GM23248 (cell line): Measurements from ENCODE around the gene ADIRF. TPM values are rescaled to one million over a fixed set of nuclear protein-coding genes. Genes with fewer than 3 reads are reported as not detected.

ENCODE experiments used
- DNase-seq: peaks from one replicate; pipeline ENCODE4 v3.0.0-alpha.2; 2015
- H2AFZ ChIP-seq: fragments of 200-600 bp; sonication (generic); 2 replicates; pipeline ENCODE4 v1.6.1; 2016; ENCODE audit warnings: antibody characterized with exemption
- H3F3A ChIP-seq: fragments of 200-600 bp; sonication (generic); 2 replicates; pipeline ENCODE4 v1.6.1; 2016; ENCODE audit warnings: mild to moderate bottlenecking, antibody characterized with exemption, mixed run types; ENCODE audit not compliant: insufficient read depth
- H3K27ac ChIP-seq: fragments of 200-600 bp; sonication (generic); 2 replicates; pipeline ENCODE4 v1.5.1; 2016; ENCODE audit warnings: mild to moderate bottlenecking
- H3K27me3 ChIP-seq: fragments of 200-600 bp; sonication (generic); replicated peaks from 2 replicates; pipeline ENCODE4 v1.6.1; 2016; ENCODE audit warnings: mild to moderate bottlenecking; ENCODE audit not compliant: insufficient read depth
- H3K36me3 ChIP-seq: fragments of 200-600 bp; sonication (generic); 2 replicates; pipeline ENCODE4 v1.6.1; 2016; ENCODE audit warnings: low read depth, mild to moderate bottlenecking
- H3K4me1 ChIP-seq: fragments of 200-600 bp; sonication (generic); 2 replicates; pipeline ENCODE4 v1.6.1; 2016; ENCODE audit warnings: mild to moderate bottlenecking; ENCODE audit not compliant: insufficient read depth
- H3K4me2 ChIP-seq: fragments of 200-600 bp; sonication (generic); one replicate; pipeline ENCODE4 v1.6.1; 2016; ENCODE audit warnings: mild to moderate bottlenecking; ENCODE audit not compliant: unreplicated experiment
- H3K4me3 ChIP-seq: fragments of 200-600 bp; sonication (generic); 2 replicates; pipeline ENCODE4 v1.5.1; 2016; ENCODE audit warnings: mild to moderate bottlenecking
- H3K79me2 ChIP-seq: fragments of 200-600 bp; sonication (generic); 2 replicates; pipeline ENCODE4 v1.6.1; 2016; ENCODE audit warnings: mild to moderate bottlenecking; ENCODE audit not compliant: insufficient read depth
- H3K9ac ChIP-seq: fragments of 200-600 bp; sonication (generic); 2 replicates; pipeline ENCODE4 v1.6.1; 2016; ENCODE audit warnings: mild to moderate bottlenecking
- H3K9me2 ChIP-seq: fragments of 200-600 bp; sonication (generic); 2 replicates; pipeline ENCODE4 v1.6.1; 2016; ENCODE audit warnings: mixed run types, mild to moderate bottlenecking, moderate library complexity; ENCODE audit not compliant: insufficient read depth
- H3K9me3 ChIP-seq: fragments of 200-600 bp; sonication (generic); one replicate; pipeline ENCODE4 v1.6.1; 2017; ENCODE audit warnings: low read depth
- H4K20me1 ChIP-seq: fragments of 200-600 bp; sonication (generic); 2 replicates; pipeline ENCODE4 v1.6.0; 2016; ENCODE audit not compliant: insufficient read depth
- EZH2 ChIP-seq: fragments of 200-600 bp; sonication (generic); IDR thresholded peaks from 2 replicates; pipeline ENCODE4 v1.6.1; 2018; ENCODE audit warnings: antibody characterized with exemption, mild to moderate bottlenecking; ENCODE audit not compliant: insufficient read depth, poor library complexity, severe bottlenecking
- EZH2phosphoT487 ChIP-seq: fragments of 200-600 bp; sonication (generic); IDR thresholded peaks from 2 replicates; pipeline ENCODE4 v1.6.1; 2018; ENCODE audit warnings: antibody characterized with exemption, moderate library complexity, mild to moderate bottlenecking, low read depth; ENCODE audit not compliant: insufficient read depth
- WGBS, 2 experiments: methylation state at CpG; one replicate each; pipeline ENCODE4 v1.1.6; 2015 to 2017; ENCODE audit warnings: low lambda C conversion rate in 2 of 2, low coverage in 1 of 2; ENCODE audit errors: missing lambda C conversion rate in 2 of 2; 5-methylcytosine and 5-hydroxymethylcytosine counted together
- in situ Hi-C: fragments of 300-500 bp; cut with MboI; formaldehyde crosslinking; loops from 2 replicates; pipeline ENCODE4 v1.15.0; 2020
- polyA plus RNA-seq: library from polyadenylated mRNA; unstranded; fragments of >200 nt; fragmentation: Nextera tagmentation; extraction: Ambion mirVana; gene quantifications from 2 replicates; pipeline ENCODE4 v1.2.1, GENCODE V29; 2016
- total RNA-seq: library from RNA; depleted of rRNA; stranded (reverse); fragments of >200 nt; shearing (Covaris generic); gene quantifications from 2 replicates; pipeline ENCODE4 v1.2.3, GENCODE V29; 2014

The ADIRF gene
- total and polyA plus RNA-seq, 2 experiments from 2014 or later: 17.6 to 175 TPM

- TF ChIP-seq EZH2 (no peak), EZH2phosphoT487 (no peak)
- Histone ChIP-seq H3K36me3 (no peaks in the 10 kb centered on the region), H3K4me3 (no peak overlapping the region), H3K9me3 (no peaks in the 10 kb centered on the region), H3K9me2 (no peaks in the 10 kb centered on the region), H3K27ac (no peak overlapping the region), H3K4me2 (no peak overlapping the region), H3K9ac (no peak overlapping the region), H3F3A (no peaks in the 10 kb centered on the region), H3K27me3 (no peaks in the 10 kb centered on the region), H2AFZ (no peak overlapping the region), H3K79me2 (no peaks in the 10 kb centered on the region), H4K20me1 (no peaks in the 10 kb centered on the region), H3K4me1 (peaks cover 21% of the 10 kb centered on the region)
- WGBS, 2 experiments: 70 to 72% methylated on average over 12 of the region's 12 CpGs
- DNase-seq: peak; percentile 69
- in situ Hi-C loops: no loop called here
These were observed 6.7 kb upstream of the ADIRF start for GRCh38 chr10:86961481-86962091.

- WGBS, 2 experiments: 86 to 90% methylated on average over 7 of the region's 7 CpGs
- no peaks in the 10 kb centered on the region for H3K9me3 ChIP-seq
- no peak for DNase-seq
These were observed 5.9 kb upstream of the ADIRF start for GRCh38 chr10:86962136-86962980.

GRCh38 chr10:86962981-86963310, 5.3 kb upstream of the ADIRF start:
- Histone ChIP-seq H3K9ac (no peak overlapping the region), H3K4me3 (no peak overlapping the region), H3K4me1 (peaks cover 28% of the 10 kb centered on the region), H3K79me2 (peaks cover 8% of the 10 kb centered on the region), H3K27ac (no peak overlapping the region), H2AFZ (no peak overlapping the region), H4K20me1 (no peaks in the 10 kb centered on the region), H3K36me3 (no peaks in the 10 kb centered on the region), H3K4me2 (no peak overlapping the region), H3K27me3 (no peaks in the 10 kb centered on the region), H3K9me3 (no peaks in the 10 kb centered on the region), H3F3A (no peaks in the 10 kb centered on the region), H3K9me2 (no peaks in the 10 kb centered on the region)
- in situ Hi-C loops: no loop called here
- TF ChIP-seq EZH2: no peak
- no peak for TF ChIP-seq EZH2phosphoT487
- WGBS, 2 experiments: 95 to 96% methylated on average over 5 to 7 of the region's 7 CpGs
- no peak for DNase-seq

More at GRCh38 chr10:86962136-86962980, 5.9 kb upstream of the ADIRF start:
- no peak overlapping the region for H3K9ac ChIP-seq
- H3K4me3 ChIP-seq: no peak overlapping the region
- H3K27ac ChIP-seq: no peak overlapping the region
- in situ Hi-C loops: no loop called here
- peaks cover 23% of the 10 kb centered on the region for H3K4me1 ChIP-seq
- H2AFZ ChIP-seq: no peak overlapping the region
- no peak overlapping the region for H3K4me2 ChIP-seq
- no peaks in the 10 kb centered on the region for H3K9me2 ChIP-seq
- no peaks in the 10 kb centered on the region for H4K20me1 ChIP-seq
- TF ChIP-seq EZH2 (no peak), EZH2phosphoT487 (no peak)
- peaks cover 2% of the 10 kb centered on the region; the same call in 1 of the 2 replicates for H3K79me2 ChIP-seq
- no peaks in the 10 kb centered on the region for H3K27me3 ChIP-seq
- H3K36me3 ChIP-seq: no peaks in the 10 kb centered on the region
- H3F3A ChIP-seq: no peaks in the 10 kb centered on the region

- Histone ChIP-seq H3K27ac (no peak overlapping the region), H3F3A (no peaks in the 10 kb centered on the region), H3K9ac (no peak overlapping the region), H3K4me3 (no peak overlapping the region), H4K20me1 (no peaks in the 10 kb centered on the region), H3K36me3 (no peaks in the 10 kb centered on the region), H3K4me1 (peaks cover 29% of the 10 kb centered on the region), H3K4me2 (no peak overlapping the region), H3K27me3 (no peaks in the 10 kb centered on the region), H3K9me2 (no peaks in the 10 kb centered on the region), H2AFZ (no peak overlapping the region), H3K9me3 (no peaks in the 10 kb centered on the region), H3K79me2 (peaks cover 13% of the 10 kb centered on the region)
- in situ Hi-C loops: no loop called here
- DNase-seq: no peak
- no peak for TF ChIP-seq EZH2
- no peak for TF ChIP-seq EZH2phosphoT487
- 93 to 98% methylated on average over 11 to 12 of the region's 12 CpGs for WGBS, 2 experiments
These were observed 4.9 kb upstream of the ADIRF start for GRCh38 chr10:86963341-86963919.
